NCI-H345 treated with DMSO at 0.1 percent for 48 hours (cell line): Measurements from ENCODE around the gene RGS1.
"Not testable (repeated sequence)": the region's sequence is repeated elsewhere in the genome, so short reads cannot be mapped to it uniquely, and the experiment has no call there.

ENCODE experiments used
- DNase-seq: peaks from one replicate; lab custom pipeline; 2025; ENCODE audit not compliant: unreplicated experiment; lab: John Stamatoyannopoulos, UW

Gene RGS1

GRCh38 chr1:192575499-192576189, at the start of gene RGS1:
Gene RGS1 (plus strand): TSS chr1:192575773. CDS start chr1:192575793, 20 bp downstream.
- DNase-seq = no peak

- no peak for DNase-seq
Measured at GRCh38 chr1:192527111-192527795, 48.3 kb upstream of the RGS1 start.

- DNase-seq = no peak
Measured at GRCh38 chr1:192527950-192528349, 47.6 kb upstream of the RGS1 start.

- no peak for DNase-seq
Measured at GRCh38 chr1:192529031-192529755, 46.4 kb upstream of the RGS1 start.

- no peak for DNase-seq
Measured at GRCh38 chr1:192529811-192530210, 45.8 kb upstream of the RGS1 start.

GRCh38 chr1:192530254-192530653, 45.3 kb upstream of the RGS1 start:
- no peak for DNase-seq

- not testable (repeated sequence) for DNase-seq
Measured at GRCh38 chr1:192531037-192531703, 44.4 kb upstream of the RGS1 start.

- no peak for DNase-seq
Measured at GRCh38 chr1:192534666-192535065, 40.9 kb upstream of the RGS1 start.

GRCh38 chr1:192535916-192536664, 39.5 kb upstream of the RGS1 start:
- DNase-seq = no peak

GRCh38 chr1:192538407-192539296, 36.9 kb upstream of the RGS1 start:
- no peak for DNase-seq

- no peak for DNase-seq
Measured at GRCh38 chr1:192539297-192540092, 36.1 kb upstream of the RGS1 start.

- no peak for DNase-seq
Measured at GRCh38 chr1:192543445-192543844, 32.1 kb upstream of the RGS1 start.

- no peak for DNase-seq
Measured at GRCh38 chr1:192545896-192546521, 29.6 kb upstream of the RGS1 start.

GRCh38 chr1:192546596-192547190, 28.9 kb upstream of the RGS1 start:
- no peak for DNase-seq

- DNase-seq = no peak
Measured at GRCh38 chr1:192547501-192547900, 28.1 kb upstream of the RGS1 start.

- DNase-seq = no peak
Measured at GRCh38 chr1:192549937-192550336, 25.6 kb upstream of the RGS1 start.

GRCh38 chr1:192550922-192551534, 24.5 kb upstream of the RGS1 start:
- no peak for DNase-seq

GRCh38 chr1:192552760-192553191, 22.8 kb upstream of the RGS1 start:
- DNase-seq = no peak
